Measurements from ENCODE around the gene GAS2. TPM values are rescaled to one million over a fixed set of nuclear protein-coding genes. Genes with fewer than 3 reads are reported as not detected.

Gene GAS2
- total and polyA plus RNA-seq, 9 of the 15 experiments (the other 6 are each of a cell fraction or from before 2014, with no cell fraction given), result 0.77 to 1.9 (median 1.1) TPM

DNA sequence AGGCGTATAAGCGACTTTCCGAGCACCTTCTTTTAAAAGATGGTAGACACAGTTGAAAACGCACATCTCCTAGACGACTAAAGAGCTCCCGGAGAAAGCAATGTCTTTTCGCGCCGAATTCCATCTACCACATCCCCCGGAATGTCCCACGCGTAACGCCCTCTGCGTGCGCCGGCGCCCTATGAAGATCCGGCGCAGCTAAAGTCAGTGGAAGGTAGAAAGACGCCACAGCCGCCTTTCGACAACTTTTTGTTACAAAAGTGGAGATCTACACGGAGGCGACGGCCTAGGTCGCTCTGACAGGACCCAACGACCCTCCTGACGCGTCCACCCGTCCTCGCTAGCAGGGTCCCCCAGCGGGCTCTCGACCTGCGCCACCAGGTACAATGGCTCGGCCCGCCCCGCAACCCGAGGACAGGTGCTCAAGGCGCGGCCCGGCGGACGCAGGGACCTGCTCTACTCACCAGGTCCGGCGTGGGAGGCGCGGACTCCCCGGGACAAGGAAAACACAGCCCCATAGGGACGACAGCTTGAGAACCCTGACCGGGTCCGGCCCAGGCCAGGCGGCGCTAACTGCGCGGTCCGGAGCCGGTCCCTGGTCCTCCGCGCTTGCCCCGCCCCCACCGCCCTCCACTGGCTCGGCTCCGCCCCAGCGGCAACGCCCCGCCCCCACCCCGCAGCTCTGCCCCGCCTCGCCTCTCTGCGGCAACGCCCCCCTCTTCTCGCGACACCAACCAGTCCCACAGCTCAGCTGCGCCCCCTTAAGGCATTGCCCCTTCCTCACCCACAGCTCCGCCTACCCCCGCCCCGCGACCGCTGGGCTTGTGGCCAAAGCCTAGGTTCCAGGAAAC, 163.0 kb downstream of the GAS2 start, which contains the start of gene SVIP (continued):
- TF ChIP-seq, protein P1, sequence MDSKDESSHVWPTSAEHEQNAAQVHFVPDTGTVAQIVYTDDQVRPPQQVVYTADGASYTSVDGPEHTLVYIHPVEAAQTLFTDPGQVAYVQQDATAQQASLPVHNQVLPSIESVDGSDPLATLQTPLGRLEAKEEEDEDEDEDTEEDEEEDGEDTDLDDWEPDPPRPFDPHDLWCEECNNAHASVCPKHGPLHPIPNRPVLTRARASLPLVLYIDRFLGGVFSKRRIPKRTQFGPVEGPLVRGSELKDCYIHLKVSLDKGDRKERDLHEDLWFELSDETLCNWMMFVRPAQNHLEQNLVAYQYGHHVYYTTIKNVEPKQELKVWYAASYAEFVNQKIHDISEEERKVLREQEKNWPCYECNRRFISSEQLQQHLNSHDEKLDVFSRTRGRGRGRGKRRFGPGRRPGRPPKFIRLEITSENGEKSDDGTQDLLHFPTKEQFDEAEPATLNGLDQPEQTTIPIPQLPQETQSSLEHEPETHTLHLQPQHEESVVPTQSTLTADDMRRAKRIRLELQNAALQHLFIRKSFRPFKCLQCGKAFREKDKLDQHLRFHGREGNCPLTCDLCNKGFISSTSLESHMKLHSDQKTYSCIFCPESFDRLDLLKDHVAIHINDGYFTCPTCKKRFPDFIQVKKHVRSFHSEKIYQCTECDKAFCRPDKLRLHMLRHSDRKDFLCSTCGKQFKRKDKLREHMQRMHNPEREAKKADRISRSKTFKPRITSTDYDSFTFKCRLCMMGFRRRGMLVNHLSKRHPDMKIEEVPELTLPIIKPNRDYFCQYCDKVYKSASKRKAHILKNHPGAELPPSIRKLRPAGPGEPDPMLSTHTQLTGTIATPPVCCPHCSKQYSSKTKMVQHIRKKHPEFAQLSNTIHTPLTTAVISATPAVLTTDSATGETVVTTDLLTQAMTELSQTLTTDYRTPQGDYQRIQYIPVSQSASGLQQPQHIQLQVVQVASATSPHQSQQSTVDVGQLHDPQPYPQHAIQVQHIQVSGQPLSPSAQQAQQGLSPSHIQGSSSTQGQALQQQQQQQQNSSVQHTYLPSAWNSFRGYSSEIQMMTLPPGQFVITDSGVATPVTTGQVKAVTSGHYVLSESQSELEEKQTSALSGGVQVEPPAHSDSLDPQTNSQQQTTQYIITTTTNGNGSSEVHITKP (IDR thresholded peaks at IDR 0.05; ENCODE audit: partially characterized antibody), result peak; percentile 94
- no peak for TF ChIP-seq THRAP3 (IDR thresholded peaks at IDR 0.05; ENCODE audit: borderline replicate concordance)
- TF ChIP-seq, protein P2, sequence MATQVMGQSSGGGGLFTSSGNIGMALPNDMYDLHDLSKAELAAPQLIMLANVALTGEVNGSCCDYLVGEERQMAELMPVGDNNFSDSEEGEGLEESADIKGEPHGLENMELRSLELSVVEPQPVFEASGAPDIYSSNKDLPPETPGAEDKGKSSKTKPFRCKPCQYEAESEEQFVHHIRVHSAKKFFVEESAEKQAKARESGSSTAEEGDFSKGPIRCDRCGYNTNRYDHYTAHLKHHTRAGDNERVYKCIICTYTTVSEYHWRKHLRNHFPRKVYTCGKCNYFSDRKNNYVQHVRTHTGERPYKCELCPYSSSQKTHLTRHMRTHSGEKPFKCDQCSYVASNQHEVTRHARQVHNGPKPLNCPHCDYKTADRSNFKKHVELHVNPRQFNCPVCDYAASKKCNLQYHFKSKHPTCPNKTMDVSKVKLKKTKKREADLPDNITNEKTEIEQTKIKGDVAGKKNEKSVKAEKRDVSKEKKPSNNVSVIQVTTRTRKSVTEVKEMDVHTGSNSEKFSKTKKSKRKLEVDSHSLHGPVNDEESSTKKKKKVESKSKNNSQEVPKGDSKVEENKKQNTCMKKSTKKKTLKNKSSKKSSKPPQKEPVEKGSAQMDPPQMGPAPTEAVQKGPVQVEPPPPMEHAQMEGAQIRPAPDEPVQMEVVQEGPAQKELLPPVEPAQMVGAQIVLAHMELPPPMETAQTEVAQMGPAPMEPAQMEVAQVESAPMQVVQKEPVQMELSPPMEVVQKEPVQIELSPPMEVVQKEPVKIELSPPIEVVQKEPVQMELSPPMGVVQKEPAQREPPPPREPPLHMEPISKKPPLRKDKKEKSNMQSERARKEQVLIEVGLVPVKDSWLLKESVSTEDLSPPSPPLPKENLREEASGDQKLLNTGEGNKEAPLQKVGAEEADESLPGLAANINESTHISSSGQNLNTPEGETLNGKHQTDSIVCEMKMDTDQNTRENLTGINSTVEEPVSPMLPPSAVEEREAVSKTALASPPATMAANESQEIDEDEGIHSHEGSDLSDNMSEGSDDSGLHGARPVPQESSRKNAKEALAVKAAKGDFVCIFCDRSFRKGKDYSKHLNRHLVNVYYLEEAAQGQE (IDR thresholded peaks at IDR 0.05; ENCODE audit: borderline replicate concordance), result no peak
- TF ChIP-seq, protein P2 (CRISPR knock-in tag; IDR thresholded peaks at IDR 0.05; ENCODE audit: low read depth), result 0 out of 2 replicates have a peak, but pooled peaks have one; percentile 62
- TF ChIP-seq RBM17 (IDR thresholded peaks at IDR 0.05; ENCODE audit: borderline replicate concordance, low read depth, low read length), result no peak
- TF ChIP-seq ZBTB17 (CRISPR knock-in tag; IDR thresholded peaks at IDR 0.05), result peak; percentile 53; the same call in 1 of the 2 replicates
- no peak for TF ChIP-seq ZNF79 (CRISPR knock-in tag; IDR thresholded peaks at IDR 0.05; ENCODE audit: low read depth)
- no peak for TF ChIP-seq SETDB1 (IDR thresholded peaks at IDR 0.05; ENCODE audit: low read length)
- TF ChIP-seq E2F6 (IDR thresholded peaks at IDR 0.05; ENCODE audit: borderline replicate concordance in 1 of 2, extremely low read depth in 1 of 2, insufficient read depth in 1 of 2, insufficient read length in 1 of 2, low read depth in 1 of 2, low read length in 1 of 2, poor library complexity in 1 of 2, severe bottlenecking in 1 of 2), result peak; percentile 46 to 64
- TF ChIP-seq, protein P3, sequence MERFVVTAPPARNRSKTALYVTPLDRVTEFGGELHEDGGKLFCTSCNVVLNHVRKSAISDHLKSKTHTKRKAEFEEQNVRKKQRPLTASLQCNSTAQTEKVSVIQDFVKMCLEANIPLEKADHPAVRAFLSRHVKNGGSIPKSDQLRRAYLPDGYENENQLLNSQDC (CRISPR knock-in tag; IDR thresholded peaks at IDR 0.05), result no peak
- TF ChIP-seq ZNF146 (CRISPR knock-in tag; IDR thresholded peaks at IDR 0.05; ENCODE audit: unreplicated experiment), result no peak
- TF ChIP-seq EZH2 (IDR thresholded peaks at IDR 0.05; ENCODE audit: borderline replicate concordance, low read depth, low read length), result no peak
- no peak for TF ChIP-seq ZZZ3 (IDR thresholded peaks at IDR 0.05)
- TF ChIP-seq ZEB2 (IDR thresholded peaks at IDR 0.05), result 0 out of 2 replicates have a peak, but pooled peaks have one; percentile 39

All from K562 (cell line).